M059J (cell line): ENCODE results near the gene ZNF594. TPM values are rescaled to one million over a fixed set of nuclear protein-coding genes. Genes with fewer than 3 reads are reported as not detected.
"Not testable (repeated sequence)": the region's sequence is repeated elsewhere in the genome, so short reads cannot be mapped to it uniquely, and the experiment has no call there.

ENCODE experiments used
- DNase-seq: peaks from one replicate; pipeline ENCODE4 v3.0.0-alpha.2; 2012; ENCODE audit warnings: low read depth
- total RNA-seq: library from RNA; depleted of rRNA; stranded (reverse); fragments of >200 nt; shearing (Covaris generic); gene quantifications from 2 replicates; pipeline ENCODE4 v1.2.3, GENCODE V29; 2014; rRNA removed

ZNF594 gene
- 9.5 and 10.2 TPM in 2 replicates for total RNA-seq

- peak; percentile 94 for DNase-seq
Observed at GRCh38 chr17:5191541-5192417, at the start of gene ZNF594. Gene ZNF594 (minus strand): TSS chr17:5191868. CDS start chr17:5184256, 7,612 bp downstream.

- not testable (repeated sequence) for DNase-seq
Observed at GRCh38 chr17:5239769-5240168, 48.1 kb upstream of the ZNF594 start.

- no peak for DNase-seq
Observed at GRCh38 chr17:5238333-5238732, 46.7 kb upstream of the ZNF594 start.

GRCh38 chr17:5237541-5238016 is 45.9 kb upstream of the ZNF594 start:
- DNase-seq: peak; percentile 61

- DNase-seq: no peak
Observed at GRCh38 chr17:5236938-5237540, 45.4 kb upstream of the ZNF594 start.

GRCh38 chr17:5234645-5235576 is 43.2 kb upstream of the ZNF594 start, which contains the start of gene SCIMP:
Gene SCIMP (minus strand): TSS chr17:5234860. CDS start chr17:5234755, 105 bp downstream.
- DNase-seq: no peak

GRCh38 chr17:5233492-5233891 is 41.8 kb upstream of the ZNF594 start:
- DNase-seq: not testable (repeated sequence)

- no peak for DNase-seq
Observed at GRCh38 chr17:5226940-5227878, 35.5 kb upstream of the ZNF594 start.

- no peak for DNase-seq
Observed at GRCh38 chr17:5225668-5226457, 34.2 kb upstream of the ZNF594 start.

GRCh38 chr17:5221912-5222311 is 30.2 kb upstream of the ZNF594 start:
- DNase-seq: not testable (repeated sequence)

- no peak for DNase-seq
Observed at GRCh38 chr17:5220074-5220473, 28.4 kb upstream of the ZNF594 start.

- peak; percentile 40 for DNase-seq
Observed at GRCh38 chr17:5219536-5219935, 27.9 kb upstream of the ZNF594 start.

- DNase-seq: not testable (repeated sequence)
Observed at GRCh38 chr17:5217562-5217961, 25.9 kb upstream of the ZNF594 start.

- DNase-seq: no peak
Observed at GRCh38 chr17:5211458-5211857, 19.8 kb upstream of the ZNF594 start.

GRCh38 chr17:5210614-5211252 is 19.1 kb upstream of the ZNF594 start:
- DNase-seq: no peak

GRCh38 chr17:5210091-5210490 is 18.4 kb upstream of the ZNF594 start:
- no peak for DNase-seq

- DNase-seq: peak; percentile 9
Observed at GRCh38 chr17:5209396-5209795, 17.7 kb upstream of the ZNF594 start.

- DNase-seq: peak; percentile 70
Observed at GRCh38 chr17:5203908-5204294, 12.2 kb upstream of the ZNF594 start.
